Vagina (tissue), 2 donors: ENCODE measurements around the gene B4GAT1. TPM values are rescaled to one million over a fixed set of nuclear protein-coding genes. Genes with fewer than 3 reads are reported as not detected.

Experiments used
- DNase-seq, 2 donors: peaks; one replicate each; pipeline ENCODE4 v3.0.0-alpha.2; 2017; ENCODE audit errors: extremely low spot score in 2 of 2
- H3K27ac ChIP-seq: fragments of 200-600 bp; sonication (generic); one replicate; pipeline ENCODE4 v1.5.1; 2019
- H3K27me3 ChIP-seq: fragments of 200-600 bp; sonication (generic); one replicate; pipeline ENCODE4 v1.5.1; 2019
- H3K36me3 ChIP-seq, 2 donors: fragments of 200-600 bp; sonication (generic); one replicate each; pipeline ENCODE4 v1.5.1; 2017 to 2019
- H3K4me1 ChIP-seq: fragments of 200-600 bp; sonication (generic); one replicate; pipeline ENCODE4 v1.5.1; 2019
- H3K4me3 ChIP-seq, 2 donors: fragments of 200-600 bp; sonication (generic); 1 replicate in 1 of 2; 2 replicates in 1 of 2; pipeline ENCODE4 v1.5.1; 2016 to 2019
- H3K9me3 ChIP-seq: fragments of 200-600 bp; sonication (generic); one replicate; pipeline ENCODE4 v1.5.1; 2019
- CTCF ChIP-seq, 3 experiments: fragments of 450-650 bp in 2 of 3; fragments of 200-600 bp in 1 of 3; sonication (generic) in 1 of 3; IDR thresholded peaks; one replicate each; pipeline ENCODE4 v1.5.1; 2017 to 2019; ENCODE audit warnings: antibody characterized with exemption in 3 of 3, mild to moderate bottlenecking in 2 of 3, moderate library complexity in 2 of 3
- POLR2A ChIP-seq, 2 donors: fragments of 450-650 bp; IDR thresholded peaks; one replicate each; pipeline ENCODE4 v1.6.1; 2017; ENCODE audit warnings: antibody characterized with exemption in 2 of 2, mild to moderate bottlenecking in 2 of 2, moderate library complexity in 2 of 2
- POLR2AphosphoS5 ChIP-seq, 2 donors: sonication (generic); formaldehyde crosslinking; IDR thresholded peaks; one replicate each; pipeline ENCODE4 v1.9.0; 2017; ENCODE audit warnings: antibody characterized with exemption in 2 of 2, mild to moderate bottlenecking in 2 of 2, low read depth in 1 of 2; ENCODE audit not compliant: insufficient read depth in 1 of 2
- intact Hi-C: fragments of 100-400 bp; cut with DNase I; formaldehyde crosslinking; loops from one replicate; pipeline ENCODE4 v1.15.1; 2023
- small RNA-seq: library from RNA; depleted of rRNA; stranded (forward); fragments of <200 nt; gene quantifications from one replicate; pipeline ENCODE3, GENCODE V24; 2016
- total RNA-seq: library from RNA; depleted of rRNA; stranded (reverse); fragments of >200 nt; gene quantifications from one replicate; pipeline ENCODE4 v1.2.3, GENCODE V29; 2016

Gene B4GAT1
- total RNA-seq, 1 donor from 2014 or later = 25.0 TPM

- intact Hi-C loops = no loop called here
- H3K4me3 ChIP-seq = no peak overlapping the region
- H3K9me3 ChIP-seq = no peaks in the 10 kb centered on the region
- TF ChIP-seq POLR2AphosphoS5 (IDR thresholded peaks at IDR 0.05; ENCODE audit: insufficient read depth in 1 of 2, low read depth in 1 of 2) (no peak), POLR2A (IDR thresholded peaks at IDR 0.05) (no peak)
- no peaks in the 10 kb centered on the region for H3K27me3 ChIP-seq
- no peaks in the 10 kb centered on the region for H3K36me3 ChIP-seq
- no peak overlapping the region for H3K27ac ChIP-seq
- DNase-seq = no peak
- H3K4me1 ChIP-seq = no peaks in the 10 kb centered on the region
Measured at GRCh38 chr11:66302656-66303055, 44.8 kb downstream of the B4GAT1 start.

- no peaks in the 10 kb centered on the region for H3K36me3 ChIP-seq
- DNase-seq = no peak
- H3K4me1 ChIP-seq = no peaks in the 10 kb centered on the region
- intact Hi-C loops = no loop called here
- no peak for TF ChIP-seq POLR2A (IDR thresholded peaks at IDR 0.05)
- no peak for TF ChIP-seq POLR2AphosphoS5 (IDR thresholded peaks at IDR 0.05; ENCODE audit: insufficient read depth in 1 of 2, low read depth in 1 of 2)
- no peak for TF ChIP-seq CTCF (IDR thresholded peaks at IDR 0.05)
- no peaks in the 10 kb centered on the region for H3K27me3 ChIP-seq
- no peaks in the 10 kb centered on the region for H3K9me3 ChIP-seq
- no peak overlapping the region for H3K4me3 ChIP-seq
- H3K27ac ChIP-seq = no peak overlapping the region
Measured at GRCh38 chr11:66299186-66299585, 48.2 kb downstream of the B4GAT1 start.

DNA sequence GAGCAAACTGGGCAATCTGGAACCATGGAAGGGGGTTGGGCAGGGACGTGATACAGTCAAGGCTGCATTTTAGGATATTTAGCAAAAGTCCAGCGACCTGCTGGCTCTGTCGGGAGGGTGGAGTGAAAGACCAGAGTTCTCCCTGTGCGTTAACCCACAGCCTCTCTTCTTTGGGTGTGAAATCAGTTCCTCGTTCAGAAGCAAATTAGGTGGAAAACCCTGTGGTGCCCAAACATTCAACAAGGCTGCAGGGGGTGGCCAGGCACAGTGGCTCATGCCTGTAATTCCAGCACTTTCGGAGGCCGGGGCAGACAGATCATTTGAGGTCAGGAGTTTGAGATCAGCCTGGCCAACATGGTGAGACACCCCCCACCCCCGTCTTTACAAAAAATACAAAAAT lies 49.8 kb downstream of the B4GAT1 start:
- no peak overlapping the region for H3K27ac ChIP-seq
- peaks cover 4% of the 10 kb centered on the region for H3K27me3 ChIP-seq
- DNase-seq = no peak
- intact Hi-C loops = no loop called here
- TF ChIP-seq POLR2AphosphoS5 (IDR thresholded peaks at IDR 0.05; ENCODE audit: insufficient read depth in 1 of 2, low read depth in 1 of 2) (no peak), CTCF (IDR thresholded peaks at IDR 0.05) (no peak), POLR2A (IDR thresholded peaks at IDR 0.05) (no peak)
- H3K36me3 ChIP-seq = no peaks in the 10 kb centered on the region
- no peak overlapping the region for H3K4me3 ChIP-seq
- H3K9me3 ChIP-seq = no peaks in the 10 kb centered on the region
- no peaks in the 10 kb centered on the region for H3K4me1 ChIP-seq

Small RNA genes lying within 50 kb of the gene (small RNA-seq; reads per million reads assigned to genes)
- gene RF00017 = not detected
- gene RNU1-84P = not detected

Other genes with a start within 250 kb of the B4GAT1 start
- gene KLC2, start 89.9 kb downstream of the B4GAT1 start, total RNA-seq = 14.0 TPM
- gene RAB1B, start 79.0 kb downstream of the B4GAT1 start, total RNA-seq = 72.7 TPM
- 3.2 TPM for gene CNIH2, start 69.5 kb downstream of the B4GAT1 start, total RNA-seq
- 130 TPM for gene YIF1A, start 58.5 kb downstream of the B4GAT1 start, total RNA-seq
- 1.7 TPM for gene TMEM151A, start 55.7 kb downstream of the B4GAT1 start, total RNA-seq
- 45.2 TPM for gene CD248, start 30.6 kb downstream of the B4GAT1 start, total RNA-seq
- gene RIN1, start 11.2 kb downstream of the B4GAT1 start, total RNA-seq = 19.2 TPM
- 37.1 TPM for gene BRMS1, start 2.5 kb downstream of the B4GAT1 start, total RNA-seq
- 4.2 TPM for gene SLC29A2, start 24.1 kb upstream of the B4GAT1 start, total RNA-seq
- gene NPAS4, start 73.4 kb upstream of the B4GAT1 start, total RNA-seq = not detected
- gene MRPL11, start 91.2 kb upstream of the B4GAT1 start, total RNA-seq = 49.4 TPM
- gene PELI3, start 119.3 kb upstream of the B4GAT1 start, total RNA-seq = 21.6 TPM
- gene DPP3, start 132.8 kb upstream of the B4GAT1 start, total RNA-seq = 10.8 TPM
- 53.8 TPM for gene BBS1, start 163.0 kb upstream of the B4GAT1 start, total RNA-seq
- 16.5 TPM for gene ZDHHC24, start 198.4 kb upstream of the B4GAT1 start, total RNA-seq
- not detected for gene ACTN3, start 199.3 kb upstream of the B4GAT1 start, total RNA-seq
- 85.7 TPM for gene CTSF, start 221.0 kb upstream of the B4GAT1 start, total RNA-seq
- gene CCDC87, start 245.4 kb upstream of the B4GAT1 start, total RNA-seq = 0.74 TPM
- 42.5 TPM for gene CCS, start 245.6 kb upstream of the B4GAT1 start, total RNA-seq